Fibroblast of lung (primary cell): Measurements from ENCODE around the gene ADCY4. TPM values are rescaled to one million over a fixed set of nuclear protein-coding genes. Genes with fewer than 3 reads are reported as not detected.

ENCODE experiments used
- DNase-seq, 2 donors: peaks; one replicate each; pipeline versions ENCODE4 v3.0.0 to v3.0.0-alpha.2; 2010; ENCODE audit warnings: low read depth in 2 of 2
- H2AFZ ChIP-seq: 2 replicates; pipeline ENCODE4 v1.5.1; 2012; ENCODE audit warnings: low read length, control low read depth, inconsistent platforms
- H3K27ac ChIP-seq: 2 replicates; pipeline ENCODE4 v1.5.1; 2011; ENCODE audit warnings: low read length, control low read depth; ENCODE audit not compliant: insufficient read depth
- H3K27me3 ChIP-seq: 2 replicates; pipeline ENCODE4 v1.5.1; 2011; ENCODE audit warnings: mild to moderate bottlenecking, low read length; ENCODE audit not compliant: control insufficient read depth, insufficient read depth
- H3K36me3 ChIP-seq: 2 replicates; pipeline ENCODE4 v1.5.1; 2011; ENCODE audit warnings: low read length; ENCODE audit not compliant: control insufficient read depth, insufficient read depth
- H3K4me1 ChIP-seq: 2 replicates; pipeline ENCODE4 v1.5.1; 2011; ENCODE audit warnings: low read length; ENCODE audit not compliant: control insufficient read depth, insufficient read depth; ENCODE audit errors: extremely low read depth
- H3K4me2 ChIP-seq: 2 replicates; pipeline ENCODE4 v1.5.1; 2011; ENCODE audit warnings: low read length, control low read depth; ENCODE audit not compliant: insufficient read depth; ENCODE audit errors: extremely low read depth
- H3K4me3 ChIP-seq, 4 experiments: fragments of 200-600 bp in 1 of 4; sonication (generic) in 1 of 4; replicated peaks in 1 of 4; 2 replicates each; pipeline ENCODE4 v1.5.1; 2011 to 2016; ENCODE audit warnings: low read length in 4 of 4, low read depth in 3 of 4, mild to moderate bottlenecking in 3 of 4, control low read depth in 2 of 4, inconsistent platforms in 1 of 4, mixed read lengths in 1 of 4; ENCODE audit not compliant: insufficient read depth in 1 of 4; ENCODE audit errors: control extremely low read depth in 1 of 4
- H3K79me2 ChIP-seq: 2 replicates; pipeline ENCODE4 v1.5.1; 2012; ENCODE audit warnings: mild to moderate bottlenecking, low read length, inconsistent platforms; ENCODE audit not compliant: control insufficient read depth, insufficient read depth
- H3K9ac ChIP-seq: 2 replicates; pipeline ENCODE4 v1.5.1; 2011; ENCODE audit warnings: mild to moderate bottlenecking, low read length, control low read depth; ENCODE audit not compliant: insufficient read depth
- H3K9me3 ChIP-seq: 2 replicates; pipeline ENCODE4 v1.5.1; 2012; ENCODE audit warnings: low read depth, low read length; ENCODE audit not compliant: control insufficient read depth, insufficient read depth
- H4K20me1 ChIP-seq: 2 replicates; pipeline ENCODE4 v1.5.1; 2011; ENCODE audit warnings: low read length; ENCODE audit not compliant: control insufficient read depth, insufficient read depth; ENCODE audit errors: extremely low read depth
- EZH2 ChIP-seq: IDR thresholded peaks from 2 replicates; pipeline ENCODE4 v1.5.1; 2012; ENCODE audit warnings: low read length, control low read depth, mild to moderate bottlenecking; ENCODE audit errors: missing control alignments
- polyA plus RNA-seq, 2 donors: library from polyadenylated mRNA; depleted of rRNA in 1 of 2; stranded (reverse) in 1 of 2; unstranded in 1 of 2; fragments of >200 nt; gene quantifications; 2 replicates each; pipeline ENCODE4 v1.2.1, GENCODE V29; 2011 to 2012; ENCODE audit warnings: missing spikeins in 1 of 2
- total RNA-seq: library from RNA; depleted of rRNA; stranded (reverse); fragments of >200 nt; gene quantifications from 2 replicates; pipeline ENCODE4 v1.2.1, GENCODE V29; 2014
- TF ChIP-seq, protein P1 (sequence below), 2 donors: IDR thresholded peaks in 1 of 2; conservative IDR thresholded peaks in 1 of 2; 1 replicate in 1 of 2; 2 replicates in 1 of 2; pipeline ENCODE4 v1.5.1; 2011 to 2012; ENCODE audit warnings: low read length in 2 of 2, control low read depth in 1 of 2, inconsistent platforms in 1 of 2, low read depth in 1 of 2, mild to moderate bottlenecking in 1 of 2

The ADCY4 gene
- total and polyA plus RNA-seq, 2 donors (not counting 1 experiment from before 2014, with no cell fraction given), result 1.4 to 7.4 TPM

DNA sequence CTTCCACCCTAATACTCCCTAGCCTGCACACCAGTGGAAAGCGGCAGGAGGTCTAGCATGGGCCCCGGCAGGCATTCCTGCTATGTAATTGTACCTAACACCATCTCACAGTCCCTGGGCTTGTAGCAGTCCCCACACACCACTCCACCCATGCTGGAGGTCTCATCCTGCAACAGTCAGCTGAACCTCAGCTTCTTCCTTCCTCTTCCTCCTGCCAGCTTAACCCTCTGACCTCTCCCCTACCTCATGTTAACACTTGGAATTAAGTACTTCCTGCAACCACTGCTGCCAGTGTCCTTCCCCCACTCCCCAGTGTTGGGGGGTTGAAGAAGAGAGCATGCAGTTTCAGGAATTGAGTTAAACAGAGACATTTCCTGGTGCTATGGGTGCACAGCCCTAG lies 7.6 kb downstream of the ADCY4 start:
- TF ChIP-seq EZH2, result no peak
- no peak overlapping the region for H3K27ac ChIP-seq
- no peaks in the 10 kb centered on the region for H4K20me1 ChIP-seq
- no peaks in the 10 kb centered on the region for H3K9me3 ChIP-seq
- no peak overlapping the region for H3K9ac ChIP-seq
- H3K4me2 ChIP-seq, result no peak overlapping the region
- no peaks in the 10 kb centered on the region for H3K36me3 ChIP-seq
- no peak overlapping the region for H2AFZ ChIP-seq
- DNase-seq, result no peak
- no peaks in the 10 kb centered on the region for H3K79me2 ChIP-seq
- peaks cover 11% of the 10 kb centered on the region for H3K27me3 ChIP-seq
- H3K4me3 ChIP-seq, result no peak overlapping the region
- H3K4me1 ChIP-seq, result no peaks in the 10 kb centered on the region

DNA sequence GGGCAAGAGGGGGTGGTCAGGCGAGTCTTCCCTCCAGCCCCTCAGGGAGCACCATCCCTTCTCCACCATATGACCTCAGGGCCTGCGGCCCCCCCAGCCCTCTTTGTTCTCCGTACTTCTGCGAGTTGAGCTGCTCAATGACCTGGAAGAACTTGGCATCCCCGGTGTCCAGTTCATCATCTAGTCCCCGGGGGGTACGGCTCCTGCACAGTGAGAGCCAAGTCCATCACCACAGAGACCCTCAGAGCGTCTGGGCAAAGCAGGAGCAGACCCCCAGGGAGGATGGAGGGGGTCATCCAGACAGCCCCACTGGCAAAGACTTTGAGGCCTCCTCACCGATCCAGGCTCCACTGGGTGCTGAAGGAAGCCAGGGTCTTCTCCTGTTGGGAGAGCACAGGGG lies 8.9 kb downstream of the ADCY4 start:
- no peak overlapping the region for H3K27ac ChIP-seq
- H3K4me1 ChIP-seq, result no peaks in the 10 kb centered on the region
- H3K79me2 ChIP-seq, result no peaks in the 10 kb centered on the region
- H3K9me3 ChIP-seq, result no peaks in the 10 kb centered on the region
- H3K36me3 ChIP-seq, result no peaks in the 10 kb centered on the region
- H2AFZ ChIP-seq, result no peak overlapping the region
- DNase-seq, result no peak
- no peak overlapping the region for H3K4me3 ChIP-seq
- H3K9ac ChIP-seq, result no peak overlapping the region
- no peak for TF ChIP-seq EZH2
- TF ChIP-seq, protein P1, sequence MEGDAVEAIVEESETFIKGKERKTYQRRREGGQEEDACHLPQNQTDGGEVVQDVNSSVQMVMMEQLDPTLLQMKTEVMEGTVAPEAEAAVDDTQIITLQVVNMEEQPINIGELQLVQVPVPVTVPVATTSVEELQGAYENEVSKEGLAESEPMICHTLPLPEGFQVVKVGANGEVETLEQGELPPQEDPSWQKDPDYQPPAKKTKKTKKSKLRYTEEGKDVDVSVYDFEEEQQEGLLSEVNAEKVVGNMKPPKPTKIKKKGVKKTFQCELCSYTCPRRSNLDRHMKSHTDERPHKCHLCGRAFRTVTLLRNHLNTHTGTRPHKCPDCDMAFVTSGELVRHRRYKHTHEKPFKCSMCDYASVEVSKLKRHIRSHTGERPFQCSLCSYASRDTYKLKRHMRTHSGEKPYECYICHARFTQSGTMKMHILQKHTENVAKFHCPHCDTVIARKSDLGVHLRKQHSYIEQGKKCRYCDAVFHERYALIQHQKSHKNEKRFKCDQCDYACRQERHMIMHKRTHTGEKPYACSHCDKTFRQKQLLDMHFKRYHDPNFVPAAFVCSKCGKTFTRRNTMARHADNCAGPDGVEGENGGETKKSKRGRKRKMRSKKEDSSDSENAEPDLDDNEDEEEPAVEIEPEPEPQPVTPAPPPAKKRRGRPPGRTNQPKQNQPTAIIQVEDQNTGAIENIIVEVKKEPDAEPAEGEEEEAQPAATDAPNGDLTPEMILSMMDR (conservative IDR thresholded peaks at IDR 0.05 in 1 of 2, IDR thresholded peaks at IDR 0.05 in 1 of 2; ENCODE audit: low read depth in 1 of 2, low read length in 2 of 2), result no peak
- H3K27me3 ChIP-seq, result peaks cover 15% of the 10 kb centered on the region
- H3K4me2 ChIP-seq, result no peak overlapping the region
- H4K20me1 ChIP-seq, result no peaks in the 10 kb centered on the region

DNA sequence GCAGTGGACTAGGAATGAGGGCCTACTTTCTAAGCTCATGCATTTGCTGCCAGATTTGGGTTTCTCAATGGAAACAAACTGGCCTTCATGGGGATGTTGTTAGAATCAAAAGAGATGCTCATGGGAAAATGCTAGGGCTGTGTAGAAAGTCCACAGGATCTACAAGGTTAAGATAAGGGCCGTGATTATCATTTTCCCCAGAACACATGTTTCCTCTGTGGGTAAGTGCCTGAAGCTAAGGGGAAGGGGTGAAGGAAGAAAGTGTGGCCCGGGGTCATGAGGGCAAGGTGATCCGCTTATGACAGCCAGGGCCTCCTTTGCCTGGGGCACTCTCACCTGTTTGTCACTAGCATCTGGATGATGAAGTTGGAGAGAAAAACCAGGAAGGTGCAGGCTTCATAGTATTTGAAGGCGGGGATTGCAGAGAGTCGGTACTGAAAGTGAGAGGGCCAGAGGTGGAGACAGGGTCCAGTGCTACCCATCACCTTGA lies 9.8 kb downstream of the ADCY4 start:
- TF ChIP-seq EZH2, result no peak
- TF ChIP-seq, protein P1 (conservative IDR thresholded peaks at IDR 0.05 in 1 of 2, IDR thresholded peaks at IDR 0.05 in 1 of 2; ENCODE audit: low read depth in 1 of 2, low read length in 2 of 2), result no peak
- no peak overlapping the region for H3K4me2 ChIP-seq
- no peak overlapping the region for H2AFZ ChIP-seq
- no peak for DNase-seq
- H4K20me1 ChIP-seq, result no peaks in the 10 kb centered on the region
- H3K9ac ChIP-seq, result no peak overlapping the region
- H3K9me3 ChIP-seq, result no peaks in the 10 kb centered on the region
- H3K27me3 ChIP-seq, result peaks cover 15% of the 10 kb centered on the region
- H3K4me3 ChIP-seq, result no peak overlapping the region
- H3K79me2 ChIP-seq, result no peaks in the 10 kb centered on the region
- no peak overlapping the region for H3K27ac ChIP-seq
- no peaks in the 10 kb centered on the region for H3K36me3 ChIP-seq
- no peaks in the 10 kb centered on the region for H3K4me1 ChIP-seq
